SKM-1 (cell line): ENCODE data around the gene NOB1.
"Not testable (repeated sequence)": the region's sequence is repeated elsewhere in the genome, so short reads cannot be mapped to it uniquely, and the experiment has no call there.

Experiments
- DNase-seq: peaks from one replicate; lab custom pipeline; 2025; ENCODE audit not compliant: unreplicated experiment; lab: John Stamatoyannopoulos, UW

The NOB1 gene

DNA sequence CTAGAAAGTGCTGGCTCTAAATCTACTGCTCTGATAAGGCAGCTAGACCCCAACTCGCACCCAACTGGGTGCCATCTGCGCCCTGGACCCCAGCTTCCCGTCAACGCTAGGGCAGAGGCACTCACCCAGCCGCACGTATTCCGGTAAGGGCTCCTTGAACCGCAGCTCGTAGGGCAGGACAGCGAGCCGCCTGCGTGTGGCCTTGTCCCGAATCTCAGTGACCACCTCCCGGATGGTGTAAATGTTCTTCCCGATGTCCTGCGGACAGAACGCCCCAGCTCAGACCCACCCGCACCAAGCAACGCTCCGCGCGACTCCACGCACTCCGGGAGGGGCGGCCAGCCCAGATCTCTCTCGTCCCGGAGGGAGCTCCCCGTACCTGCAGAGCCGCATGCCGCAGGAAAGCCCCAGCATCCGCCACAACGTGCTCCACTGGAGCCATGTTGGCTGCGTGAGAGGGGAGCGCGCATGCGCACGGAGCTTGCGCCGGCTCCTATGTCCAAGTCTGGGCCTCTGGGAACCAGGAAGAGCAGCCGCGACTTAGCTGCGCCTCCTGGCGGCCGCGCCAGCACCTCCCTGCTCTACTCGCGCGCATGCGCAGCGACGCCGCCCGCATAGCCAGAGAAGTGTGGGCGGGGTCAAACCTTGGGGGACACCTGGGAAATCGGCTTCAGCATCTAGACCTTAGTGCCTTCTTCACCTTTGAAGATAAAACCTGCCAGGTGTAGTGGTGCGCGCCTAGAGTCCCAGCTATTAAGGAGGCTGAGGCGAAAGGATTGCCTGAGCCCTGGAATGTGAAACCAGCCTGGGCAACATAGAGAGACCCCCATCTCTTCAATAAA lies at the start of gene NOB1:
NOB1 (minus strand) TSS at position 458 of the 842 bp plus-strand sequence; CDS start at position 442, 16 bp downstream.
- peak; percentile 93 for DNase-seq

DNA sequence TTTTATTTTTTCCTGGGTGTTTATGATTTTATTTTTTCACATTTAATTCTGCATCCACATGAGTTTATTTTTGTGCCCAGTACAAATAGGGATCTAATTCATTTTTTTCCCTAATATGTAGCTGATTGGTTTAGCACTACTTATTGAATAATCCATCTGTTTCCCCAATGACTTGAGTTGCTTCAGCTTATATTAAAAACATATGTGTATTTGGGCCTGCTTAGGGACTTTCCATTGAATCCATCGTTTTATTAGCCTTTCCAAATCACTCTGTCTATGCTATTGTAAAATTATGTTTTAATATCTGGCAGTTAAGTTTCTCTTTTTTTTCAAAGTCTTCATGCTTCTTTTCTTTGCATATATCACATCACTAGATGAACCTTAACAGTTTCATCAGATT lies 49.6 kb upstream of the NOB1 start:
- no peak for DNase-seq

DNA sequence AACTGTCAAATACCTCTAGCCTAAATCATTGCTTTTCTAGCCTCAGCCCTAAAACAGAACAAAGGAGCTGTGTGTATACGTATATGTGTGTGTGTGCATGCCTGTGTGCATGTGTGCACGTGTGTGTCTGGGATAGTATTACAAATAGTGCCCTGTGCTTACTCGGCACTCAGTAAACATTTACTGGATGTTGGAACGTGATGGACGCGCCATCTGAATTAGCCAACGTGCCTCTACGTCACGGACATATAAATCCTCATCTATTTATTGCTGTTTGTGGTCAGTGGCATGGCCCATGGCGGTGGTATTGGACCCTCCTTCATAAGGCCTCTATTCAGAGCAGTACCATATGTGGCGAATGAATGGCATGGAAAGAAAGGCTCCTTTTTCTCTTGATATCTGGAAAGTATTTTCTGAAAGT lies 44.9 kb upstream of the NOB1 start:
- no peak for DNase-seq

DNA sequence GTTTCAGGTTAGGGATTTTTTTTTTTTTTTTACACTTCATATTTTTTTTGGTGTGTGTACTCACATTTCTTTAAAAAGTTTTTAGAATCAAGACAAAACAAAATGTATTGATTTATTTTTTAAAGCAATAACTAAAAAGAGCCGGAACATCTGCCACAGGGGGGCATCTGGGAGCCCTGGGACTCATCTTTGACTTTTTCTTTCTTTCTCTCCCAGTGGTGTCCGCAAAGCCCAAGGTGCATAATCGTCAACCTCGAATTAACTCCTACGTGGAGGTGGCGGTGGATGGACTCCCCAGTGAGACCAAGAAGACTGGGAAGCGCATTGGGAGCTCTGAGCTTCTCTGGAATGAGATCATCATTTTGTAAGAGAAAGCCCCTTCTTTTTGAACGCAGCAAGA lies 43.7 kb upstream of the NOB1 start:
- DNase-seq, result no peak

DNA sequence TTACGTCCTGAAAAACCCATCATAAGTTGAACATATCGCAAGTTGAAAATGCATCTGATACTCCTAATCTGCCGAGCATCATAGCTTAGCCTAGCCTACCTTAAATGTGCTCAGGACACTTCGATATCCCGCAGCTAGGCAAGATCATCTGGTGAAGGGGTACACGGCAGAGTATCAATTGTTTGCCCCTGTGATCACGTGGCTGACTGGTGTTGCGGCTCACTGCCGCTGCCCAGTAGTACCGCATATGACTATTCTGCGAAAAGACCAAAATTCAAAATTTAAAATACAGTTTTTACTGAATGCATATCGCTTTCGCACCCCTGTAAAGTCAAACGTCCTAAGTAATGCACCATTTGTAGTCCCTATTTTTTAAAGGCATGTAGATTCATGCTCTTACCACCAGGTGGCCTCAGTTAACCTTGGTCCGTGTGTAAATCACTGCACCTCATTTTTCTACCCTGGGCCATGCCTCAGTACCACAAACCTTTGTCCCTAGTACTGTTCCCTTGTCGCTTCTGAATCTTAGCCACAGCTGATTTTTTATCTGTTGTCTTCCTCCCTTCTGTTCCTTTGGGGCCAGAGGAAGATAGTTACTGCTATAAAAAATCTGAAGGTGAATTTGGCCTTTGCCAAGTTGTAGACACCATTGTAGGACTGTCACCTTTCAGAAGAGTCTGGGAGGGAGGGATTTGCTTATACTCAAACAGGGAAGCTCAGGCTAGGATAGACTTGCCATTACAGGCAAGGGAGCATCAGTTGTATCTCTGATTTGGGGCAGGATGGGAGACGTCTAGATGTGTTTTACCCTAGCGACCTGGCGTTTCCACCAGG lies 41.8 kb upstream of the NOB1 start:
- peak; percentile 28 for DNase-seq

DNA sequence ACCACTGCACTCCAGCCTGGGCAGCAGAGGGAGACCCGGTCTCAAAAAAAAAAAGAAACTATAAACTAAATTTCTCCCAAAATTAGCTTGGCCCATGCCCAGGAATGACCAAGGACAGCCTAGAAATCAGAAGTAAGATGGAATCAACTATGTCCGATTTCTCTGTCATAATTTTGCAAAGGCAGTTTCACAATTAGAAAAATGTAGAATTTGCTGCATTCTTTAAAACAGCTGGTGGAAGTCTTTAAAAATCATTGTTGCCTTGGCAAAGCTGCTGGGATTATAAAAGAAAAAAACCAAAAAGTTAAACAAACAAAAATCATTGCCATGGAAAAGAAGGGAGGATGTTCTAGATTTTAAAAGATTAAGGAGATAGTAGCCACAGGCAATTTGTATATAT lies 39.8 kb upstream of the NOB1 start:
- no peak for DNase-seq

DNA sequence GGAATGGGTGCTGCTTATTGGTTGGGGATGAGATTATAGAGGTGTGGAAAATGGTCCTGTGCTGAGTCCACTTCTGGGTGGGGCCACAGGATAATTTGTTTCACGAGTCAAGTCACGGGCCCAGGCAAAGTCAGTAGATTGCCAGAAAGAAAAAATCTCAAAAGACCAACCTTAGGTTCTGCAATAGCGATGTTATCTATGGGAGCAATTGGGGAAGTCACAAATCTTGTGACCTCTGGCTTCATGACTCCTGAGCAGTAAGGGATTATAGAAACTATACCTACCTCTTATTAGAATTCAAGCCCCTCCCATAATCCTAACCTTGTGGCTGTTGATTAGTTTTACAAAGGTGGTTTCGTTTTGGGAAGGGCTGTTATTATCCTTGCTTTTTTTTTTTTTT lies 38.8 kb upstream of the NOB1 start:
- DNase-seq, result no peak

DNA sequence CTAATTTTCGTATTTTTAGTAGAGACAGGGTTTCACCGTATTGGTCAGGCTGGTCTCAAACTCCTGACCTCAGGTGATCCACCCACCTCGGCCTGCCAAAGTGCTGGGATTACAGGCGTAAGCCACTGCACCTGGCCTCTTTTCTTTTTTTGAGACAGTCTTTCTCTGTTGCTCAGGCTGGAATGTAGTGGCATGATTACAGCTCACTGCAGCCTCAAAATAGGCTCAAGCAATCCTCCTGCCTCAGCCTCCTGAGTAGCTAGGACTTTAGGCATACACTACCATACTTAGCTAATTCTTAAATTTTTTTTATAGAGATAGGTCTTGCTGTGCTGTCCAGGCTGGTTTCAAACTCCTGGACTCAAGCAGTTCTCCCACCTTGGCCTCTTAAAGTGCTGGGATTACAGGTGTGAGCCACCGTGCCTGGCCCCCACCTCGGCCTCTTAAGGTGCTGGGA lies 36.7 kb upstream of the NOB1 start:
- not testable (repeated sequence) for DNase-seq

DNA sequence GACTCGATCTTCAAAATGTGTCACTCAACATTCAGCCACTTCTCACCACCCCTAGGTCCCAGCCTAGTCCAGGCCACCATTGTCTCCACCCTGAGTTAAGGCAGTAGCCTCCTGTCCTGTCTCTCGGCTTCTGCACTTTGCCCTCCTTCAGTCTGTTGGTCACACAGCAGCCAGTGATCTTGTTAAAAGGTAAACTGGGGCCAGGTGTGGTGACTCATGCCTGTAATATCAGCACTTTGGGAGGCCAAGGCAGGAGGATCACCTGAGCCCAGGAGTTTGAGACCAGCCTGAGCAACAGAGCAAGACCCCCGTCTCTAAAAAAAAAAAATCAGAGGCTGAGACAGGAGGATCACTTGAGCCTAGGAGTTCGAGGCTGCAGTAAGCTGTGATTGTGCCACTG lies 33.2 kb upstream of the NOB1 start:
- DNase-seq, result no peak

DNA sequence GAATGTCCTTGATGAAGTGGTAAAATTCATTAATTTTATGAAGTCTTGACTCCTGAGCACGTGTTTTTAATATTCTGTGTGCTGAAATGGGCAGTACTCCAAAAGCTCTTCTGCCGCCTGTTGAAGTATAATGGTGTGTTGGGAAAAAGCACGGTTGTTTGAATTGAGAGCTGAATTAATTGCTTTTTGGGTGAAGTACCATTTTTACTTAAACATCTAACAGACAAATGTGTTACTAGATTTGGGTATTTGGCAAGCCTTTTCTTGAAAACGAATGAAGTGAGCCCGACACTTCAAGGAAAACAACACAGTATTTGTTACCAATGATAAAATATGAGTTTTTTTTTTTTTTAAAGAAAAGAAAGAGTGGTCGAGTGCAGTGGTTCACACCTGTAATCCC lies 29.9 kb upstream of the NOB1 start:
- DNase-seq, result no peak

DNA sequence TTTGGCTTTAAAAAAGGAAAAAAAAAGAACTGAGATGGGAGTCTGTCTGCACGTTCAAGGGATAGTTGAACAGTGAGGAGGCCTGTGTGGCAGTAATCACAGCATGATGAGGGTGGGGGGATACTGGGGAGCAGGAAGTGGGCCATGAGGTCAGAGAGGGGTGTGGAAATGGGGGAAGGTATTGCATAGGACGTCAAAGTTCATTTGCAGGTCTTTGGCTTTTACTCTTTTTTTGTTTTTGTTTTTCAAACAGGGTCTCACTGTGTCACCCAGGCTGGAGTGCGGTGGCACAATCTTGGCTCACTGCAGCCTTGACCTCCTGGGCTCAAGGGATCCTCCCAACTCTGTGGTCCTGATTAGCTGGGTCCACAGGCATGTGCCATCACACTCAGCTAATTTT lies 26.4 kb upstream of the NOB1 start:
- DNase-seq, result no peak

DNA sequence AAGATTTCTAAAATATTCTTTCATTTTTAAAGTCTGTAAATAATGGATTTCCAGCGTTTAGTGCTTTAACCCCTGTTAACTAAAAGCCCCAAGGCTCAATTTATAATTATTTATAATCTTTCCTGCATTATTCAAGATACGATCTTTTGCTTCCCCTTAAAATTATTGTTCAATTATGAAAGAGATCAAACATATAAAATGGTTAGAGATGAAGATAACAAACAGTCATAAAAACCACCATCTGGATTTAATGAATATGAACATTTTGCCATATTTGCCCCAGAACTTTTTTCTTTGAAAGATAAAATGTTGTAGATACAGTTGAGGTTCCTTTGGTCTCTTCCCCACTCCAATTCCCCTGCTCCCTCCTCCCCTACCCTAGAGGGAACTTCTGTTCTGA lies 25.0 kb upstream of the NOB1 start:
- no peak for DNase-seq

DNA sequence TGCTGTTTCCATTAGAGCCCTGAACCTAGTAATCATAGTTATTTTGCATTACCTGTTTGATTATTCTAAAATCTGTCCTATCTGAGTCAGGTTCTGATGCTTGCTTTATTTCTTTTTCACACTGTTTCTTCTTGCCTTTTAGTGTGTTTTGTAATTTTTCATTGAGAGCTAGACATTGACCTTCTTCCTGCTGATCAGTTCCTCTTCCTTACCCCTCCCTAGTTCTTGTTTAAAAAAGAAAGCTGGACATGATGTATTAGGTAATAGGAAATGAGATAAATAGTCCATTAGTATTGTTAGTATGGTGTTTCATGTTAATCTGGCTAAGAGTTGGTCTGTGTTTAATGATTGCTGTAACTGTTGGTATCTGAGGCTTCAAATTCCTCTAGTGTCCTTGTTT lies 20.8 kb upstream of the NOB1 start:
- DNase-seq, result no peak

DNA sequence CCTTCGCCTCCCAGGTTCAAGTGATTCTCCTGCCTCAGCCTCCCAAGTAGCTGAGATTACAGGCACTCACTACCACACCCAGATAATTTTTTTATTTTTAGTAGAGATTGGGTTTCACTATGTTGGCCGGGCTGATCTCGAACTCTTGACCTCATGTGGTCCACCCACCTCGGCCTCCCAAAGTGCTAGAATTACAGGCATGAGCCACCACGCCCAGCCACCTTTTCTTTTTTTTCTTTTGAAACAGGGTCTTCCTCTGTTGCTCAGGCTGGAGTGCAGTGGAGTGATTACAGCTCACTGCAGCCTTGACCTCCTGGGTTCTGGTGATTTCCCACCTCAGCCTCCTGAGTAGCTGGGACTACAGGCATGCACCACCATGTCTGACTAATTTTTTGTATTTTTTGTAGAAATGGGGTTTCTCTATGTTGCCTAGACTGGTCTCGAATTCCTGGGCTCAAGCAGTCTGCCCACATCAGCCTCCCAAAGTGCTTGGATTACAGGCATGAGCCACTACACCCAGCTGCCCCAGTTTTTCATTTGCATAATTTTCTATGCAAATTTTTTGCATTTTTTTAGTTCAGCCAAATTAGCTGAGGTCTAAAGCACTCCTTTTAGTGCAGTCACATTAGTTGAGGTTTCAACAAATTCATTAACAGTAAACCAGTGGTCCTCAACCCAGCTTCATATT lies 18.7 kb upstream of the NOB1 start:
- DNase-seq, result no peak

DNA sequence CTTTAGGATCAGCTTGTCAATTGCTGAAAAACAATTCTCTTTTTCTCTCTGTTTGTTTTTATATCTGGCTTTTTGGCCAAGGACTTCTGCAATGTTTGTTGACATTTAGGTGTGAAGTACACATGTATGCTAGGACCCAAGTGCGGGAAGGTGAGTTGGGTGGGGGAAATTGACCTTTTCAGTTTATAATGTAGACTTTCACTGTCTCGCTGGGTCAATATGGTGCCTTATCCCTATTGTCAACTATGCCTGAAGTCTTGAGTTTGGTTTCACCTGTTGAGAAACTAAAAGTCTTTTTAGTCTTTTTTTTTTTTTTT lies 16.9 kb upstream of the NOB1 start:
- DNase-seq, result no peak

DNA sequence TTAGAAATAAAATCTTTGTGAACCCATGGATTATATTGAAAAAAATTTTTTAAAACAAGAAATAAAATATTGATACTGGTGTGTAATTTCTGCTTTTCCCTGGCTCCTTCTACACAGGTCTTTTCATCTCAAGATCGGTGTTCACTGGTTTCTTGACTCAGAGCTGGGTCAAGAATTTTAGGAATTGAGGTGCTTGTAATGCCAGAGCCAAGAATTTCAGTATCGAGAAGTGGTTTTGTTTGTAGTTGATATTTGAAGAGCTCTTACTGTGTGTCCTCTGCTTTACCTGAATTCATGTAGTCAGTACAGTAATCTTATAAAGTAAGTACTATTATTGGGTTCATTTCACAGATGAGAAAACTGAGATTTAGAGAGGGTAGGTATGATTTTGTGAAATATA lies 14.7 kb upstream of the NOB1 start:
- no peak for DNase-seq

DNA sequence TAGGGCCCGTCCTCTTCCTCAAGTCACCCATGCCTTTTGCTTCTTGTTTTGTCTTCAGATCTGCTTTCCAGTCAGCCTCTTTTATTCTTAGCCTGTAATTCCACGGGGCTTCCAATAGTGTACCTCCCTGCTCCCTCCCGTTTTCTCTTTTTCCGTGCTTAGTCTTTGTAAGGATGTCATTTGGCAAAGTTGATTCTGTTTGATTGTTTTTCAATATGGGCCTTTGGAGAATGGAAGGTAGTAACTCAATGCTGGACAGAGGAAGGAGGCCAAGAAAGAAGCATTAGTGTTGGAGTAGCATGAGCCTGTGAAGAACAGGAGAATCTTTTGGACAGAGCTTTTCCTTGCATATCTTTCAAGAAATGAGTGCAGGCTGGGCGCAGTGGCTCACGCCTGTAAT lies 13.9 kb upstream of the NOB1 start:
- no peak for DNase-seq

DNA sequence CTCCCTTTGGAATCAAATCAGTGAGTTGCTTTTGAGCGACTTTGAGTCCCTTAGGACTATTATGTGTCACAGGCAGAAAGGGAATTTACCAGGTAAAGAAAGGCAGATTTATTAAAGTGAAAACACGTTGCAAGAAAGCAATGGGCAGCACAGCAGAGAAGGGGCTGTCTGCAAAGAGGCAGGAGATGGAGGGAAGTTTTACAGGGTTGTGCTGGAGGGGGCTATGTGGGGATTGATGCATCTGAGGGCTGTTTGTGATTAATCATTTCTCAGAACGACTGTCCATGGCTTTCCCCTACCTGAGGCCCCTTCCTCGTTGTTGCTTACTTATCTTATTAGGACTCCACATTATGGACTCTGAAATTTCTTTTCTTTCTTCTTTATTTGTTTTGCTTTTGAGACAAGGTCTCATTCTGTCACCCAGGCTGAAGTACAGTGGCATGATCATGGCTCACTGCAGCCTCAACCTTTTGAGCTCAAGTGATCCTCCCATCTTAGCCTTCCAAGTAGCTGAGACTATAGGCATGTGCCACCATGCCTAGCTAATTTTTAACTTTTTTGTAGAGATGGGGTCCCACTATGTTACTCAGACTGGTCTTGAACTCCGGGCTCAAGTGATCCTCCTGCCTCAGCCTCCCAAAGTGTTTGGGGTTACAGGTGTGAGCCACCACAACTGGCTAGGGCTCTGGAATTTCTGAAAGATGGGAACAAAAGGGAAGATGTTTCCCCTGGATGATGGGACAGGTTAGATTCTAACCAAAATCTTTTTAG lies 12.9 kb upstream of the NOB1 start:
- no peak for DNase-seq

DNA sequence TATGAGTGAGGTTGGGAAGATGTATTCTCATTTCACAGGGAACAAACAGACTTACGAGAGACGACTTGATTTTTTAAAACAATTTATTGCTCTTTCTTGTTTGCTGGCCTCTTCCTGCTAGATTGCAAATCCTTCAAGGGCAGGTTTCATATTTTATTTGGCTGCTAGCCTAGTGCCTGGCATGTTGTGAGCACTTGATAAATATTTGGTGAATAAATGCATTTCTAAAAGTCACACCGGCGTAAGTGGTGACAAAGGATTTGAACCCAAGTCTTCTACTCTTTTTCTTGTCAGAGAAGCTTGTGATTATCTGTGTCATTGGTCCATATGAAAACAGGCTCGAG lies 8.8 kb upstream of the NOB1 start:
- DNase-seq, result no peak

DNA sequence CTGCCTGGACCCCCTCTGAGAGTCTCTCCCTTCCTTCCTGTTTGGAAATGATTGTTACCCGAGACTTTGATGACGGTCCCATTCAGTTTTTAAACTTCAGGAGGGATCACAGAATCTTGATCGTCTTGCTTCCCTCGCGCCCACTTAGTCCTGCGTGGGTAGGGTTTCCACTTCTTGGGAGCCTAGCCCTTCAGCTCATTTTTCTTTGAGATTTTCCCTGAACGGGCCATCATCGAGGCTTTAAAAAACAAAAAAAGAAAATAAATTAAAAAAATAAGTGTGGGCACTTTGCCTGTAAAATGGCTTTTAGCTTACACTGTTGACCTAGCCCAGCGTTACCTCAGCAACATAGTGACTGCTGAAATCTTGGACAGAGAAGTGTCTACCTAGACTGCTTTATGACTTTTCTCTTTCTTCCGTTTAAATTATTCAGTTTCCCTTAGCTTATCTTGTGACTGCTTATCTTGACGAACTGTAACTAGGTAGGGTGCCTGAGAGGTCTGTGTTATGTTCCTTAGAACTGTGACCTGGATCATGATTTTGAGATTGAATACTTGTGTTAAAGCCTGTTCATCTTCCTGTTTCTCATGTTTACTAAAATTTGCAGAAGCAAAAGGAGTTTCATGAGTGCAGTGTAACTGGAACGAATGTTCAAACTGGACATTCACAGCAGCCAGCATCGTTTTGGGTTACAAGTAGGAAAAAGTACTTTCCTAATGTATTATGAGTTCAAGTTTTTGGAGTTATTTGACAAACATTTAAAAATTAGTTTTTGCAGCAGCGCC lies 8.3 kb upstream of the NOB1 start:
- no peak for DNase-seq
